Keratinocyte (primary cell): ENCODE measurements around the gene TP73. TPM values are rescaled to one million over a fixed set of nuclear protein-coding genes. Genes with fewer than 3 reads are reported as not detected.

Experiments used
- DNase-seq: peaks from one replicate; pipeline ENCODE4 v3.0.0-alpha.2; 2011; ENCODE audit warnings: low read depth, missing footprints, low spot score
- FAIRE-seq: peaks from 2 replicates; lab custom pipeline; 2011; peaks lifted over from hg19 to GRCh38; lab: Jason Lieb, UNC
- H2AFZ ChIP-seq: 2 replicates; pipeline ENCODE4 v1.6.0; 2012; ENCODE audit warnings: low read length, control low read depth, inconsistent platforms; ENCODE audit not compliant: control insufficient read depth
- H3K27ac ChIP-seq: 2 replicates; pipeline ENCODE4 v1.5.1; 2011; ENCODE audit warnings: low read length; ENCODE audit not compliant: control insufficient read depth, insufficient read depth
- H3K27me3 ChIP-seq: 3 replicates; pipeline ENCODE4 v1.6.0; 2011; ENCODE audit warnings: low read length; ENCODE audit not compliant: control insufficient read depth, insufficient read depth; ENCODE audit errors: extremely low read depth
- H3K36me3 ChIP-seq, 2 experiments: 2 replicates in 1 of 2; 3 replicates in 1 of 2; pipeline ENCODE4 v1.5.1; 2011; ENCODE audit warnings: low read length in 2 of 2, mild to moderate bottlenecking in 1 of 2; ENCODE audit not compliant: control insufficient read depth in 2 of 2, insufficient read depth in 2 of 2; ENCODE audit errors: extremely low read depth in 1 of 2
- H3K4me1 ChIP-seq: 3 replicates; pipeline ENCODE4 v1.5.1; 2011; ENCODE audit warnings: low read length; ENCODE audit not compliant: control insufficient read depth, insufficient read depth; ENCODE audit errors: extremely low read depth
- H3K4me2 ChIP-seq: 3 replicates; pipeline ENCODE4 v1.6.0; 2011; ENCODE audit warnings: low read depth, low read length; ENCODE audit not compliant: control insufficient read depth, insufficient read depth; ENCODE audit errors: extremely low read depth
- H3K4me3 ChIP-seq, 3 experiments: fragments of 200-600 bp in 1 of 3; sonication (generic) in 1 of 3; 2 replicates in 2 of 3; 3 replicates in 1 of 3; pipeline ENCODE4 v1.5.1; 2011 to 2016; ENCODE audit warnings: low read length in 3 of 3, mild to moderate bottlenecking in 3 of 3, control low read depth in 2 of 3, inconsistent platforms in 1 of 3, low read depth in 1 of 3, mixed read lengths in 1 of 3, mixed run types in 1 of 3, moderate library complexity in 1 of 3; ENCODE audit not compliant: control insufficient read depth in 2 of 3, insufficient read depth in 2 of 3; ENCODE audit errors: extremely low read depth in 1 of 3
- H3K79me2 ChIP-seq: 2 replicates; pipeline ENCODE4 v1.6.0; 2012; ENCODE audit warnings: low read length; ENCODE audit not compliant: control insufficient read depth, insufficient read depth
- H3K9ac ChIP-seq: 3 replicates; pipeline ENCODE4 v1.6.0; 2011; ENCODE audit warnings: low read length; ENCODE audit not compliant: control insufficient read depth, insufficient read depth; ENCODE audit errors: extremely low read depth
- H3K9me1 ChIP-seq: 3 replicates; pipeline ENCODE4 v1.6.0; 2011; ENCODE audit warnings: low read length; ENCODE audit not compliant: control insufficient read depth, insufficient read depth; ENCODE audit errors: extremely low read depth
- H3K9me3 ChIP-seq: 2 replicates; pipeline ENCODE4 v1.5.1; 2012; ENCODE audit warnings: low read depth, low read length; ENCODE audit not compliant: control insufficient read depth
- H4K20me1 ChIP-seq: 3 replicates; pipeline ENCODE4 v1.6.0; 2011; ENCODE audit warnings: low read length; ENCODE audit not compliant: control insufficient read depth, insufficient read depth; ENCODE audit errors: extremely low read depth
- CTCF ChIP-seq, 3 experiments: IDR thresholded peaks in 1 of 3; conservative IDR thresholded peaks in 1 of 3; optimal IDR thresholded peaks in 1 of 3; 2 replicates in 2 of 3; 3 replicates in 1 of 3; pipeline versions ENCODE3 to v1.5.1; 2011; ENCODE audit warnings: low read length in 3 of 3, mild to moderate bottlenecking in 3 of 3, moderate library complexity in 2 of 3, control low read depth in 1 of 3, inconsistent platforms in 1 of 3; ENCODE audit not compliant: insufficient read depth in 2 of 3; ENCODE audit errors: extremely low read depth in 1 of 3
- EZH2 ChIP-seq: IDR thresholded peaks from one replicate; pipeline ENCODE4 v1.6.1; 2012; ENCODE audit warnings: inconsistent platforms, mild to moderate bottlenecking, low read length, moderate library complexity
- dilution Hi-C: fragments of 300-500 bp; cut with MboI; formaldehyde crosslinking; loops from one replicate; pipeline ENCODE4 v1.7.0; 2020; ENCODE audit warnings: low sequenced_read_pairs; ENCODE audit not compliant: extremely low pct_ligation_motif_present
- polyA plus RNA-seq, 5 experiments: library from polyadenylated mRNA; depleted of rRNA in 3 of 5; stranded (reverse) in 3 of 5; stranded (forward) in 1 of 5; unstranded in 1 of 5; fragments of >200 nt; gene quantifications; 1 replicate in 1 of 5; 2 replicates in 3 of 5; 3 replicates in 1 of 5; pipeline versions ENCODE4 v1.2.1 to v1.2.3, GENCODE V29; 2011 to 2012; ENCODE audit warnings: missing spikeins in 2 of 5, low read depth in 1 of 5, low replicate concordance in 1 of 5

TP73 gene
- polyA plus RNA-seq, 1 donor (not counting 4 experiments of a cell fraction or from before 2014, with no cell fraction given) = 0.14 TPM

GRCh38 chr1:3735688-3736087, 83.4 kb downstream of the TP73 start:
- H3K9me3 ChIP-seq = no peaks in the 10 kb centered on the region
- H3K4me1 ChIP-seq = no peaks in the 10 kb centered on the region
- FAIRE-seq (no peak), DNase-seq (no peak)
- peaks cover 9 to 15% of the 10 kb centered on the region in 2 experiments for H3K36me3 ChIP-seq
- dilution Hi-C loops = no loop called here
- no peak overlapping the region for H2AFZ ChIP-seq
- H3K79me2 ChIP-seq = no peaks in the 10 kb centered on the region
- H3K4me3 ChIP-seq = no peak overlapping the region
- TF ChIP-seq CTCF (optimal IDR thresholded peaks at IDR 0.05 in 1 of 3, IDR thresholded peaks at IDR 0.05 in 1 of 3, conservative IDR thresholded peaks at IDR 0.05 in 1 of 3; ENCODE audit: extremely low read depth in 1 of 3, insufficient read depth in 2 of 3, low read length in 3 of 3) (no peak), EZH2 (no peak)
- H4K20me1 ChIP-seq = no peaks in the 10 kb centered on the region
- no peaks in the 10 kb centered on the region for H3K9me1 ChIP-seq
- no peak overlapping the region for H3K4me2 ChIP-seq
- no peaks in the 10 kb centered on the region for H3K27me3 ChIP-seq
- H3K27ac ChIP-seq = no peak overlapping the region
- no peak overlapping the region for H3K9ac ChIP-seq

GRCh38 chr1:3736131-3736561, 83.8 kb downstream of the TP73 start:
- Histone ChIP-seq H3K9ac (no peak overlapping the region), H3K4me2 (no peak overlapping the region), H3K27me3 (no peaks in the 10 kb centered on the region), H4K20me1 (no peaks in the 10 kb centered on the region), H3K9me1 (no peaks in the 10 kb centered on the region), H3K4me3 (no peak overlapping the region), H3K4me1 (no peaks in the 10 kb centered on the region), H3K27ac (no peak overlapping the region), H3K79me2 (no peaks in the 10 kb centered on the region), H3K9me3 (no peaks in the 10 kb centered on the region), H2AFZ (no peak overlapping the region), H3K36me3 (peaks cover 9 to 16% of the 10 kb centered on the region in 2 experiments)
- FAIRE-seq (no peak), DNase-seq (no peak)
- TF ChIP-seq CTCF (optimal IDR thresholded peaks at IDR 0.05 in 1 of 3, IDR thresholded peaks at IDR 0.05 in 1 of 3, conservative IDR thresholded peaks at IDR 0.05 in 1 of 3; ENCODE audit: extremely low read depth in 1 of 3, insufficient read depth in 2 of 3, low read length in 3 of 3) (no peak), EZH2 (no peak)
- dilution Hi-C loops = no loop called here
